Upper lobe of left lung (tissue), 6 donors: ENCODE results near the gene KSR2. TPM values are rescaled to one million over a fixed set of nuclear protein-coding genes. Genes with fewer than 3 reads are reported as not detected.

ENCODE experiments used
- ATAC-seq, 2 donors: fragments of 200-7000 bp; cut with Tn5 transposase; one replicate each; pipeline ENCODE4 v1.9.1; 2022; ENCODE audit warnings: mild to moderate bottlenecking in 2 of 2, moderate library complexity in 2 of 2; ENCODE audit not compliant: low FRiP score in 2 of 2
- DNase-seq, 2 donors: peaks; one replicate each; pipeline ENCODE4 v3.0.0-alpha.2; 2019 to 2020
- H3K27ac ChIP-seq, 4 donors: fragments of 200-600 bp; sonication (generic); one replicate each; pipeline ENCODE4 v1.5.1; 2016 to 2019
- H3K27me3 ChIP-seq, 4 donors: fragments of 200-600 bp; sonication (generic); one replicate each; pipeline ENCODE4 v1.5.1; 2017 to 2019
- H3K36me3 ChIP-seq, 4 donors: fragments of 200-600 bp; sonication (generic); one replicate each; pipeline ENCODE4 v1.5.1; 2016 to 2019
- H3K4me1 ChIP-seq, 4 donors: fragments of 200-600 bp; sonication (generic); one replicate each; pipeline ENCODE4 v1.5.1; 2018 to 2019
- H3K4me3 ChIP-seq, 4 donors: fragments of 200-600 bp; sonication (generic); one replicate each; pipeline ENCODE4 v1.5.1; 2017 to 2019; ENCODE audit warnings: mild to moderate bottlenecking in 2 of 4, moderate library complexity in 1 of 4
- H3K9me3 ChIP-seq, 4 donors: fragments of 200-600 bp; sonication (generic); one replicate each; pipeline ENCODE4 v1.5.1; 2018 to 2019
- EP300 ChIP-seq, 4 donors: sonication (generic); formaldehyde crosslinking; IDR thresholded peaks; one replicate each; pipeline ENCODE4 v1.5.1; 2017; ENCODE audit warnings: antibody characterized with exemption in 4 of 4, control low read depth in 2 of 4
- POLR2A ChIP-seq, 4 donors: fragments of 450-650 bp; IDR thresholded peaks; one replicate each; pipeline ENCODE4 v1.5.1; 2016 to 2017; ENCODE audit warnings: antibody characterized with exemption in 4 of 4, mild to moderate bottlenecking in 2 of 4
- POLR2AphosphoS5 ChIP-seq, 2 donors: sonication (generic); formaldehyde crosslinking; IDR thresholded peaks; one replicate each; pipeline ENCODE4 v1.5.1; 2017; ENCODE audit warnings: antibody characterized with exemption in 2 of 2
- WGBS, 2 donors: methylation state at CpG; one replicate each; pipeline ENCODE4 v1.1.5; 2017 to 2018; 5-methylcytosine and 5-hydroxymethylcytosine counted together
- total RNA-seq, 6 donors: library from RNA; depleted of rRNA in 4 of 6; stranded (reverse); fragments of >200 nt in 4 of 6; gene quantifications; one replicate each; pipeline versions ENCODE4 v1.1.0 to v1.2.1, GENCODE V29; 2016 to 2021
- TF ChIP-seq, protein P1 (sequence below), 6 experiments: fragments of 450-650 bp in 4 of 6; fragments of 200-600 bp in 2 of 6; sonication (generic) in 2 of 6; IDR thresholded peaks; one replicate each; pipeline ENCODE4 v1.5.1; 2016 to 2019; ENCODE audit warnings: antibody characterized with exemption in 6 of 6
- donor health status: DM: no; HTN: no; CAD: no; lungs with moderate emphysema.
- donor health status: DM: no; HTN: yes; CAD: no; lungs with severe emphysema.

The KSR2 gene
- total RNA-seq, 6 donors from 2014 or later: 0.30 to 3.2 (median 0.85) TPM

DNA sequence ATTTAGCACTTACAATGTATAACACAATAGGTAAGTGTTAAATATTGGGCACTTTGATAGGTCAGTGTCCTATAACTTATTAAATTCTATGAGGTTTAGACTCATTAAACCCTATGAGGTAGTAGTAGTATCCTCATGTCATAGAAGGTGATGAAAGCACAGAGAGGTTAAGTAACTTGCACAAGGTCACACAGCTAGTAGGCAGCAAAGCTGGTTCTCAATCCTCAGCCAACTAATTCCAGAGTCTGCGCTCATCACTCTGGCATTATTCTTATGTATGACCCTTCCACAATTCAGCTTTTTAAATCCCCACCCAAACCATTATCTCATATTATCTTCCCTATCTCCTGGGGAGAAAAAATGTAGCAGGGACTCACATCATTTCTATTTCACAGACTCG, 141.1 kb downstream of the KSR2 start:
- H3K4me3 ChIP-seq: no peak overlapping the region
- H3K36me3 ChIP-seq: no peaks in the 10 kb centered on the region
- 88 to 94% methylated on average over 2 of the region's 2 CpGs for WGBS, 2 donors
- no peak for TF ChIP-seq EP300 (IDR thresholded peaks at IDR 0.05)
- TF ChIP-seq, protein P1, sequence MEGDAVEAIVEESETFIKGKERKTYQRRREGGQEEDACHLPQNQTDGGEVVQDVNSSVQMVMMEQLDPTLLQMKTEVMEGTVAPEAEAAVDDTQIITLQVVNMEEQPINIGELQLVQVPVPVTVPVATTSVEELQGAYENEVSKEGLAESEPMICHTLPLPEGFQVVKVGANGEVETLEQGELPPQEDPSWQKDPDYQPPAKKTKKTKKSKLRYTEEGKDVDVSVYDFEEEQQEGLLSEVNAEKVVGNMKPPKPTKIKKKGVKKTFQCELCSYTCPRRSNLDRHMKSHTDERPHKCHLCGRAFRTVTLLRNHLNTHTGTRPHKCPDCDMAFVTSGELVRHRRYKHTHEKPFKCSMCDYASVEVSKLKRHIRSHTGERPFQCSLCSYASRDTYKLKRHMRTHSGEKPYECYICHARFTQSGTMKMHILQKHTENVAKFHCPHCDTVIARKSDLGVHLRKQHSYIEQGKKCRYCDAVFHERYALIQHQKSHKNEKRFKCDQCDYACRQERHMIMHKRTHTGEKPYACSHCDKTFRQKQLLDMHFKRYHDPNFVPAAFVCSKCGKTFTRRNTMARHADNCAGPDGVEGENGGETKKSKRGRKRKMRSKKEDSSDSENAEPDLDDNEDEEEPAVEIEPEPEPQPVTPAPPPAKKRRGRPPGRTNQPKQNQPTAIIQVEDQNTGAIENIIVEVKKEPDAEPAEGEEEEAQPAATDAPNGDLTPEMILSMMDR (IDR thresholded peaks at IDR 0.05): no peak
- TF ChIP-seq POLR2AphosphoS5 (IDR thresholded peaks at IDR 0.05): no peak
- no peak for TF ChIP-seq POLR2A (IDR thresholded peaks at IDR 0.05)
- no peak for DNase-seq
- H3K27ac ChIP-seq: no peak overlapping the region
- H3K9me3 ChIP-seq: peaks cover 5 to 17% (median 12%) of the 10 kb centered on the region in 4 donors
- H3K27me3 ChIP-seq: no peaks in the 10 kb centered on the region
- no peak for ATAC-seq
- no peaks in the 10 kb centered on the region for H3K4me1 ChIP-seq

DNA sequence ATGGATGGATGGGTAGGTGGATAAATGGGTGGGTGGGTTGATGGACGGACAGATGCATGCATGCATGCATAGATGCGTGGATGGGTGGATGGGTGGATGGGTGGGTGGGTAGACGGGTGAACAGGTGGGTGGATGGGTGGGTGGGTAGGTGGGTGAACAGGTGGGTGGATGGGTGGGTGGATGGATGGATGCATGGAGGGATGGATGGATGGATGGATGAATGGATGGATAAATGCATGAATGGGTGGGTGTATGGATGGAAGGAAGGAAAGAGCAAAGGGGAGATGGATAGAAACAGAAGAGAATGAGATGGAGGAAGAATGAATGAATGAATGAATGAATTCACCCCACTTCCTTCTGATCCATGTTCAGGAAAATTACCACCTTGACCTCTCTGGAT, 143.0 kb downstream of the KSR2 start:
- ATAC-seq: no peak
- Histone ChIP-seq H3K4me1 (no peaks in the 10 kb centered on the region), H3K4me3 (no peak overlapping the region), H3K36me3 (no peaks in the 10 kb centered on the region), H3K9me3 (peaks cover 5 to 17% (median 12%) of the 10 kb centered on the region in 4 donors), H3K27ac (no peak overlapping the region), H3K27me3 (no peaks in the 10 kb centered on the region)
- WGBS, 2 donors: 85 to 86% methylated on average over 3 of the region's 3 CpGs
- DNase-seq: no peak
- TF ChIP-seq POLR2A (IDR thresholded peaks at IDR 0.05) (no peak), EP300 (IDR thresholded peaks at IDR 0.05) (no peak), POLR2AphosphoS5 (IDR thresholded peaks at IDR 0.05) (no peak)
- TF ChIP-seq, protein P1 (IDR thresholded peaks at IDR 0.05): no peak

DNA sequence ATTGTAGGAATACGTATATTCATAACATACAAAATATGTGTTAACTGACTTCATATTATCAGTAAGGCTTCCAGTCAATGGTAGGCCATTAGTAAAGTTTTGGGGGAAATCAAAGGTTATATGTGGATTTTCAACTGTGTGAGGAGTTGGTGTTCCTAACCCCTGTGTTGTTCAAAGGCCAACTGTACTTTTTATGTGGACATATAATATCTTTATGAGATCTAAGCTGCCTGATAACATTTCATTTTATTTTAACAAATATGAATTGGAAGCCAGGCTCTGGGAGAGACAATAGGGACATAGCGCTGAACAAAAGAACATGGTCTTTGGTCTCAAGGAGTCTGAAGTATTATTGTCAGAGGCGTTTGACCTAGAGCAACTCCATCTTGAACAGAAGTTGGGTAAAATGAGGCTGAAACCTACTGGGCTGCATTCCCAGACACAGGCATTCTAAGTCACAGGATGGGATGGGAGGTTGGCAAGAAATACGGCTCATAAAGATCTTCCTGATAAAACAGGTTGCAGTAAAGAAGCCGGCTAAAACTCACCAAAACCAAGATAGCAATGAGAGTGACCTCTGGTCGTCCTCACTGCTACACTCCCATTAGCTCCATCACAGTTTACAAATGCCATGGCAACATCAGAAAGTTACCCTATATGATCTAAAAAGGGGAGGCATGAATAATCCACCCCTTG, 147.2 kb downstream of the KSR2 start:
- TF ChIP-seq EP300 (IDR thresholded peaks at IDR 0.05) (no peak), POLR2AphosphoS5 (IDR thresholded peaks at IDR 0.05) (no peak), POLR2A (IDR thresholded peaks at IDR 0.05) (no peak)
- TF ChIP-seq, protein P1 (IDR thresholded peaks at IDR 0.05): no peak
- no peak overlapping the region for H3K4me3 ChIP-seq
- no peak overlapping the region for H3K27ac ChIP-seq
- H3K4me1 ChIP-seq: no peaks in the 10 kb centered on the region
- 82 to 88% methylated on average over 6 of the region's 6 CpGs for WGBS, 2 donors
- ATAC-seq: no peak
- no peaks in the 10 kb centered on the region for H3K9me3 ChIP-seq
- no peaks in the 10 kb centered on the region for H3K27me3 ChIP-seq
- no peaks in the 10 kb centered on the region for H3K36me3 ChIP-seq
- no peak for DNase-seq

DNA sequence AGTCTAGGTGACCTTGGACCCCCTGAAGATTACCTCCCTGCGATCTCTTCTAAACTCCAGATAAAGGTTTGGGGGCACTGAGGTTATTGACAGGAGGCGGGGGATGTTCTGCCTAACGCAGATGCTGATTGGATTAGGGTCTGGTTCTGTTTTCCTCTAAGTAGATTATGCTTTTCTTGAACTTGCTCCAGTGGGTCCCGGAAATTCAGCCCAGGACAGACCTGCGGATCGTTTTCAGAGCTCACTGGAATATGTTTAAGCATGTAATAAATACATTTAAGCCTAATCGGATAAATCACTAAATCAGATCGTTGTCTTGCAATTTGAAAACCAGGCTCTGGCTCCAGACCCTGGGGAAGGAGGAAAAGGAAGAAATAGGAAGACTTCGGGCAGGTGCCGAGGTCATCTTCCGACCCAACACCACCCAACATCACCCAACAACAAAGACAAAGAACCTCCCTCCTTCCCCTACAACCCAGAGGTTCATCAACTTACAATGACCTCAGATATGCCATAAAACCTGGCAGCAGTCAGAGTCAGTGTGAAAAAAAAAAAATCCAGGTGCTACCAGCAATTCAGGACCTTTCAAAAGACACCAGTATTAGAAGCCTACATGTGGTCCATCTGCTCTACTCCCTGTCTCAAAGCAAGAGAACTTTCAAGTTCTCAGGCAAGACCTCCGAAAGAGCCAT, 148.4 kb downstream of the KSR2 start:
- no peak overlapping the region for H3K27ac ChIP-seq
- TF ChIP-seq, protein P1 (IDR thresholded peaks at IDR 0.05): no peak
- no peak for TF ChIP-seq EP300 (IDR thresholded peaks at IDR 0.05)
- no peak for TF ChIP-seq POLR2A (IDR thresholded peaks at IDR 0.05)
- TF ChIP-seq POLR2AphosphoS5 (IDR thresholded peaks at IDR 0.05): no peak
- H3K27me3 ChIP-seq: no peaks in the 10 kb centered on the region
- H3K9me3 ChIP-seq: no peaks in the 10 kb centered on the region
- no peak for ATAC-seq
- 78 to 82% methylated on average over 12 of the region's 12 CpGs for WGBS, 2 donors
- no peaks in the 10 kb centered on the region for H3K4me1 ChIP-seq
- no peaks in the 10 kb centered on the region for H3K36me3 ChIP-seq
- no peak for DNase-seq
- no peak overlapping the region for H3K4me3 ChIP-seq
